ENCODE results near the gene NHLH2.

NHLH2 gene

DNA sequence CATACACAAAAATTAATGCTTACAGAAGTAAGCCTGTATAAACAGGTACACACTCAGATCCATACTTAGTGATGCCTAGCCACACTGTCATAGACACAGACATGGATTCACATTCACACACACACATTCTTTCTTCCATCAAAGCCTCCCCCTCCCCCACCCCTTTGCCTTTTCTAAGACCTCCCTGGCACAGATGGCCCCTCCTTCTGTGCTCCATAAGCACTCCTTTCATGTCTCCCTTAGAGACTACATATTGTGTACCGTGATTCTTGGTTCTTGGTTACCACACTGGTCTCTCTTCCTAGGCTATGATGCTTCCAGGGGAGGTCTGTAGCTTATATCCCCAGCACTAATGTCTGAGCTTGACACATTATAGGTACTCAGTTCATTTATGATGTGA lies 2.0 kb upstream of the NHLH2 start:
- no peak overlapping the region for H3K4me2 ChIP-seq (ENCODE audit: low read length)
- no peak overlapping the region for H4K8ac ChIP-seq (ENCODE audit: low read depth, low read length)
- no peak overlapping the region for H2BK120ac ChIP-seq (ENCODE audit: low read depth, low read length)
- no peak overlapping the region for H2BK15ac ChIP-seq (replicated peaks; ENCODE audit: low read depth)
- H3K56ac ChIP-seq (ENCODE audit: low read length) = peak overlapping the region; percentile 8
- no peaks in the 10 kb centered on the region for H3K36me3 ChIP-seq (ENCODE audit: control insufficient read depth, insufficient read depth, low read length)
- no peak for DNase-seq
- no peak overlapping the region for H2AK5ac ChIP-seq (ENCODE audit: low read length)
- H3K4me3 ChIP-seq (ENCODE audit: low read length) = no peak overlapping the region
- no peak overlapping the region for H3K23ac ChIP-seq (ENCODE audit: low read length)
- H3K79me1 ChIP-seq (ENCODE audit: low read length) = no peaks in the 10 kb centered on the region
- no peak overlapping the region for H3K9ac ChIP-seq (ENCODE audit: low read length)
- peaks cover 2% of the 10 kb centered on the region for H3K4me1 ChIP-seq (ENCODE audit: control insufficient read depth, low read depth, low read length)
- no CpG with 5 or more reads among the region's 1 CpG for WGBS (ENCODE audit: extremely low coverage, insufficient coverage, low lambda C conversion rate)
- no peak overlapping the region for H3K4ac ChIP-seq (ENCODE audit: low read depth, low read length)
- H3K27ac ChIP-seq (ENCODE audit: low read depth, low read length) = no peak overlapping the region
- H4K5ac ChIP-seq (ENCODE audit: low read length) = no peak overlapping the region
- H2BK5ac ChIP-seq (ENCODE audit: low read length) = no peak overlapping the region
- no peaks in the 10 kb centered on the region for H3K27me3 ChIP-seq (ENCODE audit: insufficient read depth, low read length, poor library complexity)
- no peak overlapping the region for H3K18ac ChIP-seq (ENCODE audit: low read length)
- no peaks in the 10 kb centered on the region for H3K79me2 ChIP-seq (ENCODE audit: control insufficient read depth, insufficient read depth, low read length)

DNA sequence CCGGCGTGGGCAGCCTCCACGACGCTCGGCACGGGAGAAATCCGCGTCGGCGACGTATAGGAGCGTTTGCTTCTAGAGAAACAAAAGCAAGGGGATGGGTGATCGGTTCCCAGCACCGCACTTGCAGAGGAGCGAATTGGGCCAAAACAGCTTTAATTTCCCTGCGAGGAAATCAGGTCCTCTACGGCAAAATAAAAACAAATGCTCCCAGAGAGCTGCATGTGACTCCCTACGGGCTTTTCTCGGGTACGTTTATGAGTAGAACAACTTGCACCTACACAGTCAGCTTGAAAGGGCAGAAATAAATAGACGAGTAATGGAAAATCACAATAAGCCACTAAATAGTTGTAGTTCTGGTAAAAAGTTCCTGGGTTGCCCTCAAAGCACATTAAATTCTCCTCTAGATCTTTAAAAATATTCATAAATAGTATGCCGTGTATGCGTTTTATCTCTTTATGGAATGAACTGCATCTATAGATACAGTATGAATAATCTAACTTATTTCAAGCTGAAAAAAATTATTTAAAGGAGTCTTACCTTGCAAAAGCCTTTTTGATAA lies 1.2 kb downstream of the NHLH2 start:
- Histone ChIP-seq H3K4me3 (ENCODE audit: low read length) (peak overlapping the region; percentile 37), H3K79me1 (ENCODE audit: low read length) (no peaks in the 10 kb centered on the region), H3K79me2 (ENCODE audit: control insufficient read depth, insufficient read depth, low read length) (no peaks in the 10 kb centered on the region), H2BK15ac (replicated peaks; ENCODE audit: low read depth) (peak overlapping the region; percentile 61), H3K4ac (ENCODE audit: low read depth, low read length) (peak overlapping the region; percentile 93), H2BK5ac (ENCODE audit: low read length) (no peak overlapping the region), H3K23ac (ENCODE audit: low read length) (no peak overlapping the region), H3K56ac (ENCODE audit: low read length) (peak overlapping the region; percentile 87), H3K9ac (ENCODE audit: low read length) (peak overlapping the region; percentile 66), H2AK5ac (ENCODE audit: low read length) (no peak overlapping the region), H3K27me3 (ENCODE audit: insufficient read depth, low read length, poor library complexity) (no peaks in the 10 kb centered on the region), H3K4me1 (ENCODE audit: control insufficient read depth, low read depth, low read length) (peaks cover 2% of the 10 kb centered on the region), H2BK120ac (ENCODE audit: low read depth, low read length) (peak overlapping the region; percentile 73), H3K27ac (ENCODE audit: low read depth, low read length) (peak overlapping the region; percentile 39), H4K8ac (ENCODE audit: low read depth, low read length) (peak overlapping the region; percentile 78), H3K36me3 (ENCODE audit: control insufficient read depth, insufficient read depth, low read length) (no peaks in the 10 kb centered on the region), H4K5ac (ENCODE audit: low read length) (no peak overlapping the region), H3K18ac (ENCODE audit: low read length) (peak overlapping the region; percentile 99), H3K4me2 (ENCODE audit: low read length) (peak overlapping the region; percentile 96)
- no peak for DNase-seq
- no CpG with 5 or more reads among the region's 23 CpGs for WGBS (ENCODE audit: extremely low coverage, insufficient coverage, low lambda C conversion rate)

DNA sequence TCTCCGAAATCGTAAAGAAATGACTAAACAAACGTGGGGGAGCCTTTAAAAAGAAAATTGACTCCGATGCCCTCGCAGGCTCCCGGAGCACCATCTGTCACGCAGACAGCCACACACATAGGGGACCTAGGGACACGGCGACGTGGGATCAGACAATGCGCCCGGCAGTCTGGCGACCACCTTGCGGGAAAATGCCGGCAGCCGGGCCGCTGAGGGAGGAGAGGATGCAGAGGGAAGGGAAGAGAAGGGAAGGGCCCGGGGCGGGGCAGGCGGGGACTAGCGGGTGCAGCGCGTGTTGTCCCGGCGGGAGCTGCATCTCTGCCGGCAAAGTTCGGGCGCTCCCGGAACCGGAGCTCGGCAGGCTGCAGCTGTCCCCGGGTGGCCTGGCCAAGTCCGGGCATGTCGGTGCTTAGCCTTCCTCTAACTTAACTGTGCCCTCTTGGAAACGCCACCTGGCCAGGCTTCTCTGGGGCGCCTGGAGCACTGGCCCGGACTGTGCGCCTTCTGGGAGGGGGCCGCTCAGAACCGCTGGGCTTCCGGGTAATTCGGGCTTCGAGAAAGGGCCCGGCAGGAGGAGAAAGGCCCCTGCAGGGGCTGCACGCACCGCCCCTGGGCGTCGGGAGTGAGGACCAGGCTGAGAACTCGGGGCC lies 1.8 kb downstream of the NHLH2 start:
- H3K27ac ChIP-seq (ENCODE audit: low read depth, low read length) = peak overlapping the region; percentile 39
- H3K27me3 ChIP-seq (ENCODE audit: insufficient read depth, low read length, poor library complexity) = no peaks in the 10 kb centered on the region
- no peaks in the 10 kb centered on the region for H3K79me1 ChIP-seq (ENCODE audit: low read length)
- peaks cover 2% of the 10 kb centered on the region for H3K4me1 ChIP-seq (ENCODE audit: control insufficient read depth, low read depth, low read length)
- peak overlapping the region; percentile 73 for H2BK120ac ChIP-seq (ENCODE audit: low read depth, low read length)
- WGBS (ENCODE audit: extremely low coverage, insufficient coverage, low lambda C conversion rate) = no CpG with 5 or more reads among the region's 49 CpGs
- H3K9ac ChIP-seq (ENCODE audit: low read length) = peak overlapping the region; percentile 66
- H3K4me2 ChIP-seq (ENCODE audit: low read length) = peak overlapping the region; percentile 96
- H4K8ac ChIP-seq (ENCODE audit: low read depth, low read length) = peak overlapping the region; percentile 78
- peak overlapping the region; percentile 61 for H2BK15ac ChIP-seq (replicated peaks; ENCODE audit: low read depth)
- H2AK5ac ChIP-seq (ENCODE audit: low read length) = no peak overlapping the region
- H3K4ac ChIP-seq (ENCODE audit: low read depth, low read length) = peak overlapping the region; percentile 93
- H3K56ac ChIP-seq (ENCODE audit: low read length) = peak overlapping the region; percentile 87
- H3K23ac ChIP-seq (ENCODE audit: low read length) = no peak overlapping the region
- H3K36me3 ChIP-seq (ENCODE audit: control insufficient read depth, insufficient read depth, low read length) = no peaks in the 10 kb centered on the region
- no peaks in the 10 kb centered on the region for H3K79me2 ChIP-seq (ENCODE audit: control insufficient read depth, insufficient read depth, low read length)
- peak overlapping the region; percentile 30 for H4K5ac ChIP-seq (ENCODE audit: low read length)
- peak overlapping the region; percentile 99 for H3K18ac ChIP-seq (ENCODE audit: low read length)
- H2BK5ac ChIP-seq (ENCODE audit: low read length) = no peak overlapping the region
- H3K4me3 ChIP-seq (ENCODE audit: low read length) = peak overlapping the region; percentile 43
- peak; percentile 78 for DNase-seq

- H3K4me3 ChIP-seq (ENCODE audit: low read length) = peak overlapping the region; percentile 43
- peak overlapping the region; percentile 23 for H3K4ac ChIP-seq (ENCODE audit: low read depth, low read length)
- H3K27me3 ChIP-seq (ENCODE audit: insufficient read depth, low read length, poor library complexity) = no peaks in the 10 kb centered on the region
- H2AK5ac ChIP-seq (ENCODE audit: low read length) = no peak overlapping the region
- peaks cover 2% of the 10 kb centered on the region for H3K4me1 ChIP-seq (ENCODE audit: control insufficient read depth, low read depth, low read length)
- peak overlapping the region; percentile 96 for H3K4me2 ChIP-seq (ENCODE audit: low read length)
- H3K36me3 ChIP-seq (ENCODE audit: control insufficient read depth, insufficient read depth, low read length) = no peaks in the 10 kb centered on the region
- H2BK120ac ChIP-seq (ENCODE audit: low read depth, low read length) = peak overlapping the region; percentile 16
- peak overlapping the region; percentile 30 for H4K5ac ChIP-seq (ENCODE audit: low read length)
- H2BK5ac ChIP-seq (ENCODE audit: low read length) = no peak overlapping the region
- no peaks in the 10 kb centered on the region for H3K79me1 ChIP-seq (ENCODE audit: low read length)
- H2BK15ac ChIP-seq (replicated peaks; ENCODE audit: low read depth) = no peak overlapping the region
- peak; percentile 60 for DNase-seq
- no peaks in the 10 kb centered on the region for H3K79me2 ChIP-seq (ENCODE audit: control insufficient read depth, insufficient read depth, low read length)
- no CpG with 5 or more reads among the region's 67 CpGs for WGBS (ENCODE audit: extremely low coverage, insufficient coverage, low lambda C conversion rate)
- peak overlapping the region; percentile 66 for H3K9ac ChIP-seq (ENCODE audit: low read length)
- peak overlapping the region; percentile 87 for H3K56ac ChIP-seq (ENCODE audit: low read length)
- H4K8ac ChIP-seq (ENCODE audit: low read depth, low read length) = no peak overlapping the region
- no peak overlapping the region for H3K23ac ChIP-seq (ENCODE audit: low read length)
- peak overlapping the region; percentile 99 for H3K18ac ChIP-seq (ENCODE audit: low read length)
- peak overlapping the region; percentile 39 for H3K27ac ChIP-seq (ENCODE audit: low read depth, low read length)
These were observed 2.4 kb downstream of the NHLH2 start for GRCh38 chr1:115838431-115839028.

DNA sequence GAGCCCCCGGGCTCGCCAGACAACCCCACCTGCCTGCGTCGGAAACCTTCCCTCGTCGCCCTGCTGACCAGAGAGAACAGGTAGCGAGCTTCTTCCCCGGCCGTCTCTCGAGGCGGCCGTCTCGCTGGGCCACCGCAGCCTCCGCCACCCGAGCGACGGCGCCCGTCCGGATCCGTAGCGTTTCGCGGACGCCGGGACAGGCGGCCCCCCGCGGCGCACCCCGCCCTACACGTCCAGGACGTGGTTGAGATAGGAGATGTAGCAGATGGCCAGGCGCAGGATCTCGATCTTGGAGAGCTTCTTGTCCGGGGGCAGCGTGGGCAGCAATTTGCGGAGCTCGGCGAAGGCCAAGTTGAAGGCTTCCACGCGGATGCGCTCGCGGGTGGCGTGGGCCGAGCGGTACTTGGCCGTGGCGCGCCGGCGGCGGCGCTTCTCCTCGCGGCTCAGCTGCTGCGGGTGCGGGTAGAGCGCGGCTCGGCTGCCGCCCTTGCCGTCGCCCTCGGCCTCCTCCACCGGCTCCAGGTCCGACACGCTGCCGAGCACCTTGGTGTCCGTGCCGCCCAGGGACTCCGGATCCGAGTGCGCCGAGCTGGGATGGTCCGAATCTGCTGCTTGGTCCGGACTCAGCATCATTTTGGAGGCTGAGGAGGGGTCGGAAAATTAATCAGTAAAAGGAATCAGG lies 3.0 kb downstream of the NHLH2 start:
- Histone ChIP-seq H2BK15ac (replicated peaks; ENCODE audit: low read depth) (peak overlapping the region; percentile 28), H3K27me3 (ENCODE audit: insufficient read depth, low read length, poor library complexity) (no peaks in the 10 kb centered on the region), H2BK120ac (ENCODE audit: low read depth, low read length) (peak overlapping the region; percentile 16), H2BK5ac (ENCODE audit: low read length) (no peak overlapping the region), H3K4me1 (ENCODE audit: control insufficient read depth, low read depth, low read length) (peaks cover 2% of the 10 kb centered on the region), H4K8ac (ENCODE audit: low read depth, low read length) (no peak overlapping the region), H3K79me1 (ENCODE audit: low read length) (no peaks in the 10 kb centered on the region), H3K23ac (ENCODE audit: low read length) (peak overlapping the region; percentile 91), H3K27ac (ENCODE audit: low read depth, low read length) (no peak overlapping the region), H3K4me2 (ENCODE audit: low read length) (peak overlapping the region; percentile 96), H3K18ac (ENCODE audit: low read length) (peak overlapping the region; percentile 99), H2AK5ac (ENCODE audit: low read length) (no peak overlapping the region), H3K4me3 (ENCODE audit: low read length) (peak overlapping the region; percentile 40), H3K9ac (ENCODE audit: low read length) (peak overlapping the region; percentile 66), H3K36me3 (ENCODE audit: control insufficient read depth, insufficient read depth, low read length) (no peaks in the 10 kb centered on the region), H3K79me2 (ENCODE audit: control insufficient read depth, insufficient read depth, low read length) (no peaks in the 10 kb centered on the region), H3K56ac (ENCODE audit: low read length) (peak overlapping the region; percentile 87), H4K5ac (ENCODE audit: low read length) (no peak overlapping the region), H3K4ac (ENCODE audit: low read depth, low read length) (peak overlapping the region; percentile 23)
- no CpG with 5 or more reads among the region's 80 CpGs for WGBS (ENCODE audit: extremely low coverage, insufficient coverage, low lambda C conversion rate)
- DNase-seq = peak; percentile 65
